ENCODE results near the gene DKK1.
"Not testable (repeated sequence)": the region's sequence is repeated elsewhere in the genome, so short reads cannot be mapped to it uniquely, and the experiment has no call there.

DKK1 gene

GRCh38 chr10:52318822-52319464, 4.9 kb downstream of the DKK1 start:
- DNase-seq = no peak

- DNase-seq = no peak
Observed at GRCh38 chr10:52319926-52320325, 5.8 kb downstream of the DKK1 start.

- DNase-seq = no peak
Observed at GRCh38 chr10:52322323-52322722, 8.2 kb downstream of the DKK1 start.

- no peak for DNase-seq
Observed at GRCh38 chr10:52322936-52323335, 8.9 kb downstream of the DKK1 start.

GRCh38 chr10:52326382-52326781, 12.3 kb downstream of the DKK1 start:
- DNase-seq = no peak

- no peak for DNase-seq
Observed at GRCh38 chr10:52331638-52332364, 17.7 kb downstream of the DKK1 start.

GRCh38 chr10:52332815-52333214, 18.7 kb downstream of the DKK1 start:
- no peak for DNase-seq

GRCh38 chr10:52334595-52334994, 20.5 kb downstream of the DKK1 start:
- no peak for DNase-seq

- no peak for DNase-seq
Observed at GRCh38 chr10:52335665-52336064, 21.6 kb downstream of the DKK1 start.

GRCh38 chr10:52337225-52337624, 23.1 kb downstream of the DKK1 start:
- no peak for DNase-seq

GRCh38 chr10:52343439-52343838, 29.4 kb downstream of the DKK1 start:
- DNase-seq = no peak

GRCh38 chr10:52346394-52347326, 32.6 kb downstream of the DKK1 start:
- no peak for DNase-seq

GRCh38 chr10:52347327-52347667, 33.2 kb downstream of the DKK1 start:
- no peak for DNase-seq

- DNase-seq = no peak
Observed at GRCh38 chr10:52348037-52348564, 34.0 kb downstream of the DKK1 start.

GRCh38 chr10:52351914-52352330, 37.8 kb downstream of the DKK1 start:
- no peak for DNase-seq

- DNase-seq = no peak
Observed at GRCh38 chr10:52353205-52353604, 39.1 kb downstream of the DKK1 start.

- DNase-seq = no peak
Observed at GRCh38 chr10:52353960-52354394, 39.9 kb downstream of the DKK1 start.

- no peak for DNase-seq
Observed at GRCh38 chr10:52357971-52358370, 43.9 kb downstream of the DKK1 start.

- no peak for DNase-seq
Observed at GRCh38 chr10:52359441-52359840, 45.4 kb downstream of the DKK1 start.

GRCh38 chr10:52365547-52366432, 51.7 kb downstream of the DKK1 start:
- DNase-seq = not testable (repeated sequence)
